GM19463 (cell line): ENCODE results near the gene AGO1.
"Not testable (repeated sequence)": the region's sequence is repeated elsewhere in the genome, so short reads cannot be mapped to it uniquely, and the experiment has no call there.

Experiments used
- ATAC-seq: cut with Tn5 transposase; IDR thresholded peaks from one replicate; pipeline ENCODE4 v1.9.1; 2021; ENCODE audit warnings: mild to moderate bottlenecking, moderate library complexity; ENCODE audit not compliant: unreplicated experiment

AGO1 gene

GRCh38 chr1:35968396-35968795 lies 85.4 kb downstream of the AGO1 start:
- no peak for ATAC-seq

- ATAC-seq: no peak
Observed at GRCh38 chr1:35971601-35972000, 88.6 kb downstream of the AGO1 start.

GRCh38 chr1:35972631-35973030 lies 89.6 kb downstream of the AGO1 start:
- not testable (repeated sequence) for ATAC-seq

GRCh38 chr1:35980090-35980489 lies 97.1 kb downstream of the AGO1 start:
- ATAC-seq: no peak
